OCI-LY3 (cell line): ENCODE data around the gene TBX1.

Experiments
- CTCF ChIP-seq: fragments of 200-600, 300-600 bp; sonication (generic); IDR thresholded peaks from 2 replicates; pipeline ENCODE4 v1.5.1; 2014; ENCODE audit warnings: antibody characterized with exemption, low read length, low read depth
- EZH2phosphoT487 ChIP-seq: fragments of 200-600 bp; shearing (Covaris generic); IDR thresholded peaks from 2 replicates; pipeline ENCODE4 v1.6.1; 2018; ENCODE audit warnings: antibody characterized with exemption, mixed run types, low read depth

GRCh38 chr22:19717691-19718455 is 42.7 kb upstream of the TBX1 start:
- TF ChIP-seq CTCF (peak; percentile 62), EZH2phosphoT487 (no peak)
